IPS DF 4.7 (cell line): Measurements from ENCODE around the gene GNAT1.

Experiments
- DNase-seq: peaks from one replicate; pipeline ENCODE4 v3.0.0-alpha.2; 2013; ENCODE audit warnings: low spot score; ENCODE audit errors: extremely low read depth

GNAT1 gene

GRCh38 chr3:50162034-50162883 lies 29.2 kb upstream of the GNAT1 start:
- DNase-seq = no peak

GRCh38 chr3:50163572-50164455 lies 27.6 kb upstream of the GNAT1 start:
- no peak for DNase-seq

GRCh38 chr3:50164481-50164880 lies 26.9 kb upstream of the GNAT1 start:
- DNase-seq = no peak

GRCh38 chr3:50164984-50165909 lies 26.2 kb upstream of the GNAT1 start:
- no peak for DNase-seq

GRCh38 chr3:50165910-50166538 lies 25.4 kb upstream of the GNAT1 start:
- DNase-seq = no peak

GRCh38 chr3:50166620-50167019 lies 24.8 kb upstream of the GNAT1 start:
- no peak for DNase-seq

GRCh38 chr3:50167069-50167840 lies 24.2 kb upstream of the GNAT1 start:
- no peak for DNase-seq

GRCh38 chr3:50167841-50168209 lies 23.6 kb upstream of the GNAT1 start:
- DNase-seq = no peak

GRCh38 chr3:50168388-50168787 lies 23.0 kb upstream of the GNAT1 start:
- no peak for DNase-seq

GRCh38 chr3:50168791-50169190 lies 22.6 kb upstream of the GNAT1 start:
- no peak for DNase-seq

- DNase-seq = no peak
Measured at GRCh38 chr3:50169232-50169832, 22.1 kb upstream of the GNAT1 start.

GRCh38 chr3:50169858-50170257 lies 21.6 kb upstream of the GNAT1 start:
- no peak for DNase-seq

GRCh38 chr3:50170689-50171088 lies 20.7 kb upstream of the GNAT1 start:
- DNase-seq = no peak

- DNase-seq = no peak
Measured at GRCh38 chr3:50171540-50172301, 19.7 kb upstream of the GNAT1 start.

- DNase-seq = no peak
Measured at GRCh38 chr3:50172626-50173220, 18.7 kb upstream of the GNAT1 start.

- no peak for DNase-seq
Measured at GRCh38 chr3:50173685-50174516, 17.5 kb upstream of the GNAT1 start.

GRCh38 chr3:50174517-50174895 lies 16.9 kb upstream of the GNAT1 start:
- DNase-seq = no peak
